CD4-positive, alpha-beta T cell treated with Interleukin-15 for 1 hour (primary cell): ENCODE results near the gene RBM47.
"Not testable (repeated sequence)": the region's sequence is repeated elsewhere in the genome, so short reads cannot be mapped to it uniquely, and the experiment has no call there.

ENCODE experiments used
- DNase-seq: peaks from one replicate; pipeline ENCODE4 v3.0.0-alpha.2; 2020

Gene RBM47

DNA sequence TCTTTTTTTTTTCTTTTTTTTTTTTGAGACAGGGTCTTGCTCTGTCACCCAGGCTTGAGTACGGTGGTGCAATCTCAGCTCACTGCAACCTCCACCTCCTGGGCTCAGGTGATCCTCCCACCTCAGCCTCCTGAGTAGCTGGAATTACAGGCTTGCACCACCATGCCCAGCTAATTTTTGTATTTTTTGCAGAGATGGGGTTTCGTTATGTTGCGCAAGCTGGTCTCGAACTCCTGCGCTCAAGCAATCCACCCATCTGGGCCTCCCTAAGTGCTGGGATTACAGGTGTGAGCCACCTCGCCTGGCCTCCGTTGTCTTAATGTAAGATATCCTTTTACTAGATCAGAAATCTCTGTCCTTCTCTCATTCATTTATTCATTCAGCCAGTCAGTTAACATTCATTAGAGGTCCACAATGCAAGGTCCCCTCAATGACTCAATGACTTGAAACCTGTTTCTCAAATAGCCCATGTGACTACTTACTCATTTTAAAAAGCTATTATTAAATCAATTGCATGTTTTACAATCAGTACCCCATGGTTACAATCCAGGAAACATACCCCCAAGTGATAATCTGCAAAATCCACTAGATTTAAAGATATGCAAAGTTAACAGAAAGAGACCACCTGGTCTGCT lies 68.0 kb downstream of the RBM47 start:
- not testable (repeated sequence) for DNase-seq

DNA sequence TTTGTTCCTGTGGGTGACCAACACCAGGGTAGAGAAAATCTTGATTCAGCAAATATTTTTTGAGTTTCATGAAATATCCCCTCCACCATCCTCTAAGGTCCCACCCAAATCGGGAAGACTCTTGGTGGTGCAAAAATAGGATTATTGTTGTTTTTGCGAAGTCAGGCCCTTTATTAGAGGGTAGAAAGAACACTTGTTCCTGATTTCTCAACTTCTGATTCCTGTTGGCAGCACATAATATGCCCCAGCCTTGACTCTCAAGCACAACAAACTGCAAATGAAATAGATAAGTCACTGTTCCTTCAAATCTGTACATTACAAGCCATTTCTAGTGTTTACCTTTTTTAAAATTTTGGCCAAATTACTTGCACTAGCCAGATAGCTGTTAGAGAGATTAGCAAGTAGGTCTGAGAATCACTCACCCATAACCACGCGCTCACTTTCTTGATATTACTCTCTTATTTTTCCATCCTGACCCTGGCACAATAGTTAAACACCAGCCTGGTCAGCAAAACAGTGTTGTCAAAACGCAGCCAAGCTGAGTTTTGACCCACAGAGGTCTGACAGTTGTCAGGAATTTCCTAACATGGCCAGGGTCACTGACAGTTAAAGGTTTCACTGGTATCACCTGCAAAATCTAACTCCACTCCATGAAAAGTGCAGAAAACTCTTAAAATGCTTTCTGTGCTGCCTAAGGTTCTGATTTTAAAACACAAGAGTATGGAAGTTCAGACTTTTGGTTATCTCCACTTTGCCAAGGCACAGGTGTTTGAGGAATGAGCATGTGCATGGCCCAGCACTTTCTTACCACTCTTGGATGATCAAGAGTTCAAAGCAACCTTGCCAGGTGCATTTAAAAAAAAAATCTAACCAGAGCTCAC lies 69.8 kb downstream of the RBM47 start:
- no peak for DNase-seq

- DNase-seq = no peak
Measured at GRCh38 chr4:40557736-40558135, 71.9 kb downstream of the RBM47 start.

GRCh38 chr4:40555176-40555900 lies 74.3 kb downstream of the RBM47 start:
- DNase-seq = no peak

DNA sequence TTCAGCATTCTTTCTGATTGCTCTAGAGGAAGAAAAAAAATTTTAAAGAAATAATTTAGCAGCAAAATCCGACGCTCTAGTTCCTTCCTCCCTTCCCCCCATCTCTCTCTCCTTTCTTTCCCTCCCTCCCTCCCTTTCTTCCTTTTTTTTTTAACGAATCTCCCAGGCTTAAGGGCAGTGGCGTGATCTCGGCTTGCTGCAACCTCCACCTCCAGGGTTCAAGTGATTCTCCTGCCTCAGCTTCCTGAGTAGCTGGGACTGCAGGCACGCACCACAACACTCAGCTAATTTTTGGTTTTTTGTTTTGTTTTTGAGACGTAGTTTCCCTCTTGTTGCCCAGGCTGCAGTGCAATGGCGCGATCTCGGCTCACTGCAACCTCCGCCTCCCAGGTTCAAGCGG lies 75.0 kb downstream of the RBM47 start:
- not testable (repeated sequence) for DNase-seq

- no peak for DNase-seq
Measured at GRCh38 chr4:40553995-40554394, 75.7 kb downstream of the RBM47 start.

DNA sequence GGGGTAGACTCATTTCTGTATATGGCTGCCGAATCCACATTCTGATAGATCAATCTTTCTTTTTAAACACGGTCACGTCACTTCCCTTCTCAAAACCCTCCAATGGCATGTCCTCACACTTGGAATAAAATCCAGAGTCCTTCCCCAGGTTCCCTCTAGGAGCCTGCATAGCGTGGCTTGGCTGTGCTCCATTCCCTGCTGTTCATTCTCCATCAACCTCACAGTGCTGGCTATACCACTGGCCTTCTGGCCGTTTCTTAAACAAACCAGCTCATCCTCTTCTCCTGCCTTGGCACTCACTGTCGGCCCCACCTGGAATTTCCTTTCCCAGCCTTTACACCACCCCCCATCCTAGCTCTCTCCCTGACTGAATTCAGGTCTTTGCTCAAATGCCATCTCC lies 77.1 kb downstream of the RBM47 start:
- no peak for DNase-seq

DNA sequence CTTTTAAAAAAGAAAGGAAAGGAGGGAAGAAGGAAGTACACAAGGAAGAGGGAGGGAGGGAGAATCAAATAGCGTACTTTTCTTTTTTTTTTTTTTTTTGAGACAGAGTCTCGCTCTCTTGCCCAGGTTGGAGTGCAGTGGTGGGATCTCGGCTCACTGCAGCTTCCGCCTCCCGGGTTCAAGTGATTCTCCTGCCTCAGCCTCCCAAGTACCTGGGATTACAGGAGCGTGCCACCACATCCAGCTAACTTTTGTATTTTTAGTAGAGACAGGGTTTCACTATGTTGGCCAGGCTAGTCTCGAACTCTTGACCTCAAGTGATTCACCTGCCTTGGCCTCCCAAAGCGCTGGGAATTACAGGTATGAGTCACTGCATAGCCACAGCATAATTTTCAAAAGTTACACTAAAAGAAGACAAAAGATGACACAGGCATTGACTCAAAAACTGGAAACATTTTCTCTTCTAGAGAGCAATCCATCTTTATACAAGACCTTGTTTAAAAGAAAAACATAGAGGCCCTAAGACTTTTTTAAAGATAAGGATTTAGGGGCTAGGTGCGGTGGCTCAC lies 78.0 kb downstream of the RBM47 start:
- peak; percentile 52 for DNase-seq

- no peak for DNase-seq
Measured at GRCh38 chr4:40550948-40551462, 78.7 kb downstream of the RBM47 start.

GRCh38 chr4:40550196-40550595 lies 79.5 kb downstream of the RBM47 start:
- DNase-seq = no peak

GRCh38 chr4:40548256-40548655 lies 81.4 kb downstream of the RBM47 start:
- no peak for DNase-seq

GRCh38 chr4:40547789-40548132 lies 81.9 kb downstream of the RBM47 start:
- DNase-seq = no peak

DNA sequence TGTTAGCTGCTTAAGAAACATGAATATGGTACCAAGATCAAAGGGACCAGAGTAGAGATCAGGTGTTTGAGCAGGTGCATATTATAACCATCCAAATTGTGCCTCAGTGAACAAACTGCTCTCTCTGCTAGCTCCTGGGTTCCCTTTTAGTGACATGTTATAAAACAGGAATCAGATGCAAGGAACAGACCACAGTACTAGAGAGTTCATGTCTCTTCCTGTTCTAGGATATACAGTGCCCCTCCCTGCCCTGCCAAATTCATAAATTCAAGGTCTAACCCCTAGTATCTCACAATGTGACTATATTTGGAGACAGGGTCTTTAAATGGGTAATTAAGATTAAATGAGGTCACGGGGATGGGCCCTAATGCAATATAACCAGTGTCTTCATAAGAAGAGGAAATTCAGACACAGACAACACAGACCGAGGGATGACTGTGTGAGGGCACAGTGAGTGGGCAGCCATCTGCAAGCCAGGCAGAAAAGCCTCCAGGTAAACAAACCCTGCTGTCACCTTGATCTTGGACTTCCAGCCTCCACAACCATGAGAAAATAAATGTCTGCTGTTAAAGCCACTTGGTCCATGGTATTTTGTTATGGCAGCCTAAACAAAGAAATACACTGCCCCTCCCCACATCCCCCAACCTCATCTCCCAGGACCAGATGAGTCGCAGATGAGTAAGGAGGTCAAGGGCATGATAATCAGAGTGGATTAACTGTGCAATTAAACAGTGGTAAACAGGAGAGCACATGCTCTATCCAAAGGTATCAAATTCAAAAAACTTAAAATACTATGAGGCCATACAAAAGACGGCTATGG lies 82.5 kb downstream of the RBM47 start:
- no peak for DNase-seq

DNA sequence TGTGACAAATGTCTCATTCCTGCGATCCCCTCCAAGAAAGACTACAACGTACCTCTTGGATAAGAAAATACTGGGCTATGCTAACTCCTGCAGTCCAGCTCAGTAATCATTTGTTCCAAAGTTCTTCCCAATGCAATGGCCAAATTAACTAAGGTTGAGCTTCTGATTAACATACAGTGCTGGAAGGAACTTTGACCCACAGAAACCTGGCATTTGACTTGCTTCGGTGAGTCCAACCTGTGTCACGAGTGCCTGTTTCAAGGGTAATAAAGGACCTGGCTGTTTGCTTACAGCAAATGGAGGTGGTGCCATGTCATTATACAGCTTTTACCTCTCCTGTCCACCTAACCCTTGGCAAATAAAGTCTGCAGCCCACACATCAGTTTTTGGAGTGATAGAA lies 83.2 kb downstream of the RBM47 start:
- no peak for DNase-seq

- not testable (repeated sequence) for DNase-seq
Measured at GRCh38 chr4:40545487-40545886, 84.2 kb downstream of the RBM47 start.

DNA sequence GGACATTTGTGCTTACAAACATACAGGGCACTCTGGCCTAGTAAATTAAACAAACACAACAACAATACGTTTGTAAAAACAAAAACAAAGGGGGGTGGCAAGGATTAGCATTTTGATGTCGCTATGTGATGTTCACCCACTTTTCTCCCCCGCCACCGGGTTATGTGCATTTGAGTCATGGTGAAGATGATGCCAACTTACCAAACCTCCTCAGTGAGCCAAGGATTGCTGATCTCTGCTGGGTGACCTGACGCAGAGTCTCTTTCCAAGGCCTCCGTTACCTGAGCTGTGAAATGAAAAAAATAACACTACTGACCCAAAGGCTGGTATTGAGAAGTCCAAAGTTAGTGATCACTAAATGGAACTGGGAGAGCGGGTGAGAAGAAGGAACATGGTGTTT lies 85.4 kb downstream of the RBM47 start:
- no peak for DNase-seq

- DNase-seq = no peak
Measured at GRCh38 chr4:40540800-40541199, 88.9 kb downstream of the RBM47 start.

- DNase-seq = no peak
Measured at GRCh38 chr4:40536032-40536431, 93.6 kb downstream of the RBM47 start.

DNA sequence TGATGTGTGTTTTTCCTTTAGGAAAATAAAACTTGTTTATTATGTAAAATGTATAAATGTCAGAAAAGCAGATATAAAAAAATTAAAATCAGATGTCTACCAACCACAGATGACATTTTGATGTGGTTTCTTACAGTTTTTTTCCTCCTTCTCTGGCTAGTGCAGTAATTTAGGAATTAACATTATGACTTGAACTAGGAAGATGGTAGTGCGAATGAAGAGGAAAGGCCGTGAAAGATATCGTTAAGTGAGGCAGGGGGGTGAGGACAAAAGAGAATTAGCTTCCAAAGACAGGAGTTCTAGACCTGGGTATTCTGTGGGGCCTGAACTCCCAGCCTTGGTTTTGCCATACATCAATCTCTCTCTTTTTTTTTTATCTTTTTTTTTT lies 98.0 kb downstream of the RBM47 start:
- no peak for DNase-seq

- DNase-seq = no peak
Measured at GRCh38 chr4:40530961-40531635, 98.6 kb downstream of the RBM47 start.

GRCh38 chr4:40526741-40527140 lies 102.9 kb downstream of the RBM47 start:
- no peak for DNase-seq
